HG03571 (cell line): ENCODE results near the gene ACBD7.

Experiments
- ATAC-seq: cut with Tn5 transposase; IDR thresholded peaks from one replicate; pipeline ENCODE4 v1.9.1; 2021; ENCODE audit not compliant: unreplicated experiment

The ACBD7 gene

DNA sequence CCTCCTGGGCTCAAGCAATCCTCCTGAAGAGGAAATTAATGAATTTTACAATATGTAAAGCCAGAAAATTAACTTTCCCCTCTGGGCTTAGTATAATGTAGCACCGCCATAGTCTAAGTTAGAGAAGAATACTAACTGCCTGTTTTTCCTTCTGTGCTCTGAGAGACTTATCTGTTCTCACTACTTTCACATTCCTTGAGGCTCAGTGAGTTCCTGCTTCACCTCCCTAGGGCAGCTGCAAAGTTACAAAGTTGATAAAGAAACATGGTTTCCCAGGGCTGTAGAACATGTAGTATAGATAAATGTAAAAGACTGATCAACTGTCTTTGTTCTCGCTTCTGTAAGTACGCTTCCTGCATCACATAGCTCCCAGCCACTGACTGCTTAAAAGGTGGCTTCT, 60.8 kb downstream of the ACBD7 start:
- no peak for ATAC-seq
